Adrenal gland (tissue), 5 donors: Measurements from ENCODE around the gene SLC1A2.

Experiments
- POLR2A ChIP-seq, 2 donors: fragments of 450-650 bp; IDR thresholded peaks; one replicate each; pipeline ENCODE4 v1.6.1; 2017; ENCODE audit warnings: antibody characterized with exemption in 2 of 2, mild to moderate bottlenecking in 2 of 2, moderate library complexity in 1 of 2
- TF ChIP-seq, protein P1 (sequence below), 6 experiments: fragments of 450-650 bp in 4 of 6; fragments of 200-600 bp in 2 of 6; sonication (generic) in 1 of 6; IDR thresholded peaks; 1 replicate in 5 of 6; 2 replicates in 1 of 6; pipeline versions ENCODE4 v1.5.1 to v1.8.0; 2016 to 2021; ENCODE audit warnings: antibody characterized with exemption in 6 of 6, mild to moderate bottlenecking in 2 of 6, moderate library complexity in 1 of 6
- donor health status: DM: no; HTN: no; CAD: no.

- TF ChIP-seq, protein P1, sequence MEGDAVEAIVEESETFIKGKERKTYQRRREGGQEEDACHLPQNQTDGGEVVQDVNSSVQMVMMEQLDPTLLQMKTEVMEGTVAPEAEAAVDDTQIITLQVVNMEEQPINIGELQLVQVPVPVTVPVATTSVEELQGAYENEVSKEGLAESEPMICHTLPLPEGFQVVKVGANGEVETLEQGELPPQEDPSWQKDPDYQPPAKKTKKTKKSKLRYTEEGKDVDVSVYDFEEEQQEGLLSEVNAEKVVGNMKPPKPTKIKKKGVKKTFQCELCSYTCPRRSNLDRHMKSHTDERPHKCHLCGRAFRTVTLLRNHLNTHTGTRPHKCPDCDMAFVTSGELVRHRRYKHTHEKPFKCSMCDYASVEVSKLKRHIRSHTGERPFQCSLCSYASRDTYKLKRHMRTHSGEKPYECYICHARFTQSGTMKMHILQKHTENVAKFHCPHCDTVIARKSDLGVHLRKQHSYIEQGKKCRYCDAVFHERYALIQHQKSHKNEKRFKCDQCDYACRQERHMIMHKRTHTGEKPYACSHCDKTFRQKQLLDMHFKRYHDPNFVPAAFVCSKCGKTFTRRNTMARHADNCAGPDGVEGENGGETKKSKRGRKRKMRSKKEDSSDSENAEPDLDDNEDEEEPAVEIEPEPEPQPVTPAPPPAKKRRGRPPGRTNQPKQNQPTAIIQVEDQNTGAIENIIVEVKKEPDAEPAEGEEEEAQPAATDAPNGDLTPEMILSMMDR (IDR thresholded peaks at IDR 0.05) = no peak
- TF ChIP-seq POLR2A (IDR thresholded peaks at IDR 0.05) = no peak
These were observed 89.0 kb downstream of the SLC1A2 start for GRCh38 chr11:35330156-35330889.
